Activated CD8-positive, alpha-beta memory T cell treated with anti-CD3 and anti-CD28 coated beads for 48 hours (primary cell): Measurements from ENCODE around the gene IRS2.

ENCODE experiments used
- DNase-seq, 3 experiments: peaks; one replicate each; pipeline ENCODE4 v3.0.0-alpha.2; 2020; ENCODE audit warnings: low read depth in 2 of 3, low spot score in 2 of 3

The IRS2 gene

GRCh38 chr13:109756778-109757177 lies 29.6 kb downstream of the IRS2 start:
- no peak for DNase-seq

GRCh38 chr13:109755997-109756396 lies 30.4 kb downstream of the IRS2 start:
- DNase-seq = no peak

- no peak for DNase-seq
These were observed 30.8 kb downstream of the IRS2 start for GRCh38 chr13:109755551-109755950.

- no peak for DNase-seq
These were observed 34.9 kb downstream of the IRS2 start for GRCh38 chr13:109751477-109751876.

GRCh38 chr13:109750221-109750775 lies 36.1 kb downstream of the IRS2 start:
- DNase-seq = no peak

GRCh38 chr13:109749365-109749764 lies 37.0 kb downstream of the IRS2 start:
- no peak for DNase-seq

- no peak for DNase-seq
These were observed 37.7 kb downstream of the IRS2 start for GRCh38 chr13:109748677-109749076.

- no peak for DNase-seq
These were observed 38.9 kb downstream of the IRS2 start for GRCh38 chr13:109747524-109747923.

- DNase-seq = no peak
These were observed 40.0 kb downstream of the IRS2 start for GRCh38 chr13:109746364-109746763.

GRCh38 chr13:109745702-109746101 lies 40.7 kb downstream of the IRS2 start:
- no peak for DNase-seq

GRCh38 chr13:109745060-109745459 lies 41.3 kb downstream of the IRS2 start:
- no peak for DNase-seq

- no peak for DNase-seq
These were observed 41.8 kb downstream of the IRS2 start for GRCh38 chr13:109744512-109745051.

GRCh38 chr13:109743706-109744453 lies 42.5 kb downstream of the IRS2 start:
- no peak for DNase-seq

GRCh38 chr13:109741966-109742365 lies 44.4 kb downstream of the IRS2 start:
- no peak for DNase-seq

GRCh38 chr13:109740721-109741120 lies 45.7 kb downstream of the IRS2 start:
- DNase-seq = no peak

GRCh38 chr13:109740121-109740520 lies 46.3 kb downstream of the IRS2 start:
- no peak for DNase-seq

GRCh38 chr13:109738298-109738746 lies 48.1 kb downstream of the IRS2 start:
- no peak for DNase-seq

- DNase-seq = no peak
These were observed 48.8 kb downstream of the IRS2 start for GRCh38 chr13:109737606-109738005.

GRCh38 chr13:109737046-109737573 lies 49.3 kb downstream of the IRS2 start:
- DNase-seq = no peak

- no peak for DNase-seq
These were observed 50.9 kb downstream of the IRS2 start for GRCh38 chr13:109735436-109735966.

GRCh38 chr13:109734002-109734785 lies 52.2 kb downstream of the IRS2 start:
- DNase-seq = no peak
